ENCODE data around the gene WDR27.

DNA sequence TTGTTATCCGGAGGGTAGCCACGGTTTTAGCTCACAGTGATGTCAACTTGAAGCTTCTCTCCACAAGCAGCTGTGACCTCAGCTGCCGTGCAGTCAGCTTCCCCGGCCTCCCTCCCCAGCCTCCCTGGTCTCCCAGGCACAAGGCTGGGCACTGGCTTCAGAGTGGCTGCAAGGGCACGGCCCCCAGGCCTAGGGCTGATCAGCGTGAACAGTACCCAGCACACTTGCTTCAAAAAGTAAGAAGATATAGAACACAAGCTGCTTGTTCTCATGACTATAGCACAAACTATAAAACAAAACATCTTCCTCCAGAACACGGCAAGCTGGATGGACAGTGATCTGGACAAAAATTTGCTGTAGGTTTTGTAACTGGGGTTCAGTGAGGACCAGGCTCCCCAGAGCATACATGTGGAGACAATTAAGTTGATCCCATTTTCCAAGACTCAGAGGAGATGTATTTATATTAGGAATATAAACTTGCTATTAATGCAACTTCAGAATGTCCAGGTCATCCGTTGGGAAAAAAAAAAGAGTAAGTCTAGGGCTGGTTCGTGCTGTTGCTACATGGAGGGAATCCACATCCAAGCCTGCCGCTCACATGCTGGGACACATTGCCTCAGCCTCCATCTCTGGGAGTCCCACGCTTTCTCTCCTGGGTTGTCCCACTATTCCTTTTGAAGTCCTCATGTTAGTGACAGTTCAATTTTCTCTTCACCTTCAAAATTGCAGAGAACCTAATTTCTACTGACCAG, 248.8 kb downstream of the WDR27 start:
- TF ChIP-seq, protein P1, sequence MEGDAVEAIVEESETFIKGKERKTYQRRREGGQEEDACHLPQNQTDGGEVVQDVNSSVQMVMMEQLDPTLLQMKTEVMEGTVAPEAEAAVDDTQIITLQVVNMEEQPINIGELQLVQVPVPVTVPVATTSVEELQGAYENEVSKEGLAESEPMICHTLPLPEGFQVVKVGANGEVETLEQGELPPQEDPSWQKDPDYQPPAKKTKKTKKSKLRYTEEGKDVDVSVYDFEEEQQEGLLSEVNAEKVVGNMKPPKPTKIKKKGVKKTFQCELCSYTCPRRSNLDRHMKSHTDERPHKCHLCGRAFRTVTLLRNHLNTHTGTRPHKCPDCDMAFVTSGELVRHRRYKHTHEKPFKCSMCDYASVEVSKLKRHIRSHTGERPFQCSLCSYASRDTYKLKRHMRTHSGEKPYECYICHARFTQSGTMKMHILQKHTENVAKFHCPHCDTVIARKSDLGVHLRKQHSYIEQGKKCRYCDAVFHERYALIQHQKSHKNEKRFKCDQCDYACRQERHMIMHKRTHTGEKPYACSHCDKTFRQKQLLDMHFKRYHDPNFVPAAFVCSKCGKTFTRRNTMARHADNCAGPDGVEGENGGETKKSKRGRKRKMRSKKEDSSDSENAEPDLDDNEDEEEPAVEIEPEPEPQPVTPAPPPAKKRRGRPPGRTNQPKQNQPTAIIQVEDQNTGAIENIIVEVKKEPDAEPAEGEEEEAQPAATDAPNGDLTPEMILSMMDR (IDR thresholded peaks at IDR 0.05; ENCODE audit: borderline replicate concordance, extremely low read depth, low read length, poor library complexity, severe bottlenecking): no peak
- TF ChIP-seq EZH2 (IDR thresholded peaks at IDR 0.05; ENCODE audit: borderline replicate concordance, low read depth, low read length, severe bottlenecking): no peak

Data from DND-41 (cell line).